Activated T-cell treated with anti-CD3 and anti-CD28 coated beads, Interleukin-2, amount 50 U/mL, for 1 hour (primary cell): ENCODE data around the gene SCAPER.
"Not testable (repeated sequence)": the region's sequence is repeated elsewhere in the genome, so short reads cannot be mapped to it uniquely, and the experiment has no call there.

Source experiments
- DNase-seq: peaks from one replicate; pipeline ENCODE4 v3.0.0-alpha.2; 2020

The SCAPER gene

DNA sequence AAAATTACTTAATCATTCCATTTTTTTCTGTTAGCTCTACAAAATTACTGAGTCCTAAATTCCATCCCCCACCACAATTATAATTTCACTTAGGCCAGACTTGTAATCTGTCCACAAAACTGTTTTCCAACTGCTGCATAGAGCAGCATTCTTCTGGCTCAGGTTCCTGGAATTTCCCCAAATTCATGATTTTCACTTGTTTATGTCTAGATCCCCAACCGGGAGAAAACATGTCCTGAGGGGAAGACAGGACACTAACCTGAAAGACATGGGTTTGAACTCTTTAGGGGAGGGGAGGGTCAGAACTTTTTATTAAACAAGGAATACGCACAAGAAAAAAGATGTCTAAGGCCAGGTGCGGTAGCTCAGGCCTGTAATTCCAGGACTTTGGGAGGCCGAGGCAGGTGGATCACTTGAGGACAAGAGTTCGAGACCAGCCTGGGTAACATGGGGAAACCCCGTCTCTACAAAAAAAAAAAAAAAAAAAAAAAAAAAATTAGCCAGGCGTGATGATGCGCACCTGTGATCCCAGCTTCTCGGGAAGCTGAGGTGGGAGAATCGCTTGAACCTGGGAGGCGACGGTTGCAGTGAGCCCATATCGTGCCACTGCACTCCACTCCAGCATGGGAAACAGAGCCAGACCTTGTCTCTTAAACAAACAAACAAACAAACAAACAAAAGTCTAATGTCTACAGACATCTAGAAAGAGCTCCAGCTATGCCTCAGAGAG is 595.4 kb downstream of the SCAPER start:
- DNase-seq = no peak

GRCh38 chr15:76303909-76304308 is 601.2 kb downstream of the SCAPER start:
- DNase-seq = no peak

DNA sequence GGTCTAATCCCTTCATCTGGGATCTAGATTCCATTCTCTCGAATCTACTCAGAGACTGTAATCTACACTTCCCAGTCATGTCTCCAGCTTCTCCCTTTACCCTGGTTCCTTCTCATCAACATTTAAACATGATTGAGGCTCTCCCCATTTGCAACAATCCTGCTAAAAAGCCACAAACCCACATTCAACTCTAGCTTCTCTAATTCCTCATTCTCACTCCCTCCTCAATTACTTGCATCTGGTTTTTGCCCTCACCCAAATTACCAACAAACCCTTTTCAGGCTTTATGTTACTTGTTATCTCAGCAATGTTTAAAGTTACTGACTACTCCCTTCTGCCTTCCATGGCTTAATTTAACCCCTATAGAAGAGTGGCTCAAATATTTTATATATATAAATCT is 605.4 kb downstream of the SCAPER start:
- no peak for DNase-seq

- no peak for DNase-seq
These were observed 606.2 kb downstream of the SCAPER start for GRCh38 chr15:76298986-76299385.

DNA sequence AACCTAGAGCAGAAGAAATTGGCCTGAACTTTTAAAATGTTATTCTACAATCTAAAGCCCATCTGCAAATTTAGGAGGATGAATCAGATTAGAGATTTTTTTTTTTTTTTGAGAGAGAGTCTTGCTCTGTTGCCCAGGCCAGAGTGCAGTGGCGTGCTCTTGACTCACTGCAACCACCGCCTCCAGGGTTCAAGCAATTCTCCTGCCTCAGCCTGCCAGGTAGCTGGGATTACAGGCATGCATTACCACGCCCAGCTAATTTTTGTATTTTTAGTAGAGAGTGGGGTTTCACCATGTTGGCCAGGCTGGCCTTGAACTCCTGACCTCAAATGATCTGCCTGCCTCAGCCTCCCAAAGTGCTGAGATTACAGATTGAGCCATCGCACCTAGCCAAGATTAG is 607.2 kb downstream of the SCAPER start:
- DNase-seq = not testable (repeated sequence)
